Measurements from ENCODE around the gene AVEN. TPM values are rescaled to one million over a fixed set of nuclear protein-coding genes. Genes with fewer than 3 reads are reported as not detected.

AVEN gene
- polyA plus RNA-seq, 3 donors = 2.3 to 4.8 (median 3.4) TPM

DNA sequence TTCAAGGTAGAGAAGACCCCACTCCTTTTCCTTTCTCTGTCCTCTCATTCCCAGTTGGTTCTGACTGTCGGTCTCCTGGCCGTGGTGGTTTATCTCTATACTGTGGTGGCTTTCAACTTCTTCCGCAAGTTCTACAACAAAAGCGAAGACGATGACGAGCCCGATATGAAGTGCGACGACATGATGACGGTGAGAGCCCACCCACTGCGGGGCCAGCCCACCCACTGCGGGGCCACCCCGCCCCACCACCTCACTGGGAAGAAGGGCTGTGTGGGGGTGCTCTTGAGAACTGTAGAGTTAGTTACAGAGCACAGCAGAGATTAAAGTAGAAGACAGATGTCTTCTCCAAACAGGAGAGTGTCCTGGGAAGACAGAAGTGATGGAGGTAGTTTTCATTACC lies 181.3 kb downstream of the AVEN start:
- Histone ChIP-seq H3K9ac (ENCODE audit: insufficient read depth, low read length, poor library complexity, severe bottlenecking) (no peak overlapping the region), H3K9me3 (replicated peaks in 1 of 2; ENCODE audit: control insufficient read depth in 1 of 2, insufficient read depth in 1 of 2, low read length in 2 of 2) (no peaks in the 10 kb centered on the region), H3K36me3 (replicated peaks in 1 of 2; ENCODE audit: control insufficient read depth in 1 of 2, insufficient read depth in 2 of 2, low read length in 2 of 2) (no peaks in the 10 kb centered on the region), H3K4me3 (replicated peaks in 1 of 3; ENCODE audit: low read depth in 2 of 3, low read length in 3 of 3) (no peak overlapping the region), H4K20me1 (ENCODE audit: insufficient read depth, low read length) (no peaks in the 10 kb centered on the region), H3K27me3 (ENCODE audit: control insufficient read depth in 2 of 2, insufficient read depth in 2 of 2, low read length in 2 of 2) (no peaks in the 10 kb centered on the region), H3K4me2 (replicated peaks; ENCODE audit: extremely low read depth, low read length, poor library complexity, severe bottlenecking) (no peak overlapping the region), H2AFZ (ENCODE audit: insufficient read depth, low read depth, low read length, poor library complexity, severe bottlenecking) (no peak overlapping the region), H3K79me2 (ENCODE audit: insufficient read depth, low read length) (no peaks in the 10 kb centered on the region), H3K27ac (ENCODE audit: low read depth in 1 of 2, low read length in 2 of 2) (no peak overlapping the region), H3K4me1 (ENCODE audit: control insufficient read depth in 1 of 2, insufficient read depth in 2 of 2, low read length in 2 of 2) (no peaks in the 10 kb centered on the region)
- Mint-ChIP-seq H3K36me3 (no peaks in the 10 kb centered on the region), H3K27me3 (ENCODE audit: low read depth in 3 of 3) (peaks cover 0 to 4% (median 2%) of the 10 kb centered on the region in 3 donors), H3K27ac (no peak overlapping the region), H3K9me3 (no peaks in the 10 kb centered on the region), H3K4me1 (no peaks in the 10 kb centered on the region), H3K4me3 (no peak overlapping the region)
- 100% methylated on average over 9 of the region's 13 CpGs for WGBS (ENCODE audit: insufficient coverage)
- TF ChIP-seq, protein P1, sequence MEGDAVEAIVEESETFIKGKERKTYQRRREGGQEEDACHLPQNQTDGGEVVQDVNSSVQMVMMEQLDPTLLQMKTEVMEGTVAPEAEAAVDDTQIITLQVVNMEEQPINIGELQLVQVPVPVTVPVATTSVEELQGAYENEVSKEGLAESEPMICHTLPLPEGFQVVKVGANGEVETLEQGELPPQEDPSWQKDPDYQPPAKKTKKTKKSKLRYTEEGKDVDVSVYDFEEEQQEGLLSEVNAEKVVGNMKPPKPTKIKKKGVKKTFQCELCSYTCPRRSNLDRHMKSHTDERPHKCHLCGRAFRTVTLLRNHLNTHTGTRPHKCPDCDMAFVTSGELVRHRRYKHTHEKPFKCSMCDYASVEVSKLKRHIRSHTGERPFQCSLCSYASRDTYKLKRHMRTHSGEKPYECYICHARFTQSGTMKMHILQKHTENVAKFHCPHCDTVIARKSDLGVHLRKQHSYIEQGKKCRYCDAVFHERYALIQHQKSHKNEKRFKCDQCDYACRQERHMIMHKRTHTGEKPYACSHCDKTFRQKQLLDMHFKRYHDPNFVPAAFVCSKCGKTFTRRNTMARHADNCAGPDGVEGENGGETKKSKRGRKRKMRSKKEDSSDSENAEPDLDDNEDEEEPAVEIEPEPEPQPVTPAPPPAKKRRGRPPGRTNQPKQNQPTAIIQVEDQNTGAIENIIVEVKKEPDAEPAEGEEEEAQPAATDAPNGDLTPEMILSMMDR (IDR thresholded peaks at IDR 0.05) = no peak
- no peak for DNase-seq
- intact Hi-C loops (cut with micrococcal nuclease) = no loop called here

DNA sequence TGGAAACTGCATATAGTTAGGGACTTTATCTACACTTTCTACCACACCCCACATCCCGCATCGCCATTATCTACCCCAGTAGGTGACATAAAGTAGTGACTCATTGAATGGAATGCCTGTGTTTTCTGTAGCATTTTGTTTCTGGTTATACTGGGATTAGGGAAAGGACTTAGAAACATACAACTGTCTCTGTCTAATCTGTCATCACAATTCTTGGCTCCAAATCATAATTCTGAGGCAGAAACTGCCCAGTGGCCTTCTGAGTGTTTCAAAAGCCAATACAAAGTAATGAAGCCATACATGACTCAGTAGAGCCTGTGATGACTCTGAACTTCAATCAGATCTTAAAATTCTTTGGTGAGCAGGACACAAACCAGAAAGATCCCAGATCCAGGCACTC lies 186.4 kb downstream of the AVEN start:
- DNase-seq = no peak
- Mint-ChIP-seq H3K36me3 (no peaks in the 10 kb centered on the region), H3K27ac (no peak overlapping the region), H3K27me3 (ENCODE audit: low read depth in 3 of 3) (peaks cover 0 to 4% (median 2%) of the 10 kb centered on the region in 3 donors), H3K4me3 (no peak overlapping the region), H3K9me3 (no peaks in the 10 kb centered on the region), H3K4me1 (no peaks in the 10 kb centered on the region)
- Histone ChIP-seq H3K27me3 (ENCODE audit: control insufficient read depth in 2 of 2, insufficient read depth in 2 of 2, low read length in 2 of 2) (no peaks in the 10 kb centered on the region), H4K20me1 (ENCODE audit: insufficient read depth, low read length) (no peaks in the 10 kb centered on the region), H3K9ac (ENCODE audit: insufficient read depth, low read length, poor library complexity, severe bottlenecking) (no peak overlapping the region), H2AFZ (ENCODE audit: insufficient read depth, low read depth, low read length, poor library complexity, severe bottlenecking) (no peak overlapping the region), H3K4me2 (replicated peaks; ENCODE audit: extremely low read depth, low read length, poor library complexity, severe bottlenecking) (no peak overlapping the region), H3K79me2 (ENCODE audit: insufficient read depth, low read length) (no peaks in the 10 kb centered on the region), H3K27ac (ENCODE audit: low read depth in 1 of 2, low read length in 2 of 2) (no peak overlapping the region), H3K9me3 (replicated peaks in 1 of 2; ENCODE audit: control insufficient read depth in 1 of 2, insufficient read depth in 1 of 2, low read length in 2 of 2) (no peaks in the 10 kb centered on the region), H3K4me3 (replicated peaks in 1 of 3; ENCODE audit: low read depth in 2 of 3, low read length in 3 of 3) (no peak overlapping the region), H3K4me1 (ENCODE audit: control insufficient read depth in 1 of 2, insufficient read depth in 2 of 2, low read length in 2 of 2) (no peaks in the 10 kb centered on the region), H3K36me3 (replicated peaks in 1 of 2; ENCODE audit: control insufficient read depth in 1 of 2, insufficient read depth in 2 of 2, low read length in 2 of 2) (no peaks in the 10 kb centered on the region)
- intact Hi-C loops (cut with micrococcal nuclease) = no loop called here
- WGBS (ENCODE audit: insufficient coverage) = no CpG with 5 or more reads among the region's 2 CpGs
- TF ChIP-seq, protein P1 (IDR thresholded peaks at IDR 0.05) = no peak
